Adrenal gland (tissue), 12 donors: ENCODE results near the gene CERK. TPM values are rescaled to one million over a fixed set of nuclear protein-coding genes. Genes with fewer than 3 reads are reported as not detected.

Experiments used
- DNase-seq, 7 donors: peaks; one replicate each; pipeline ENCODE4 v3.0.0-alpha.2; 2019 to 2020
- H3K27ac ChIP-seq, 5 donors: fragments of 200-600 bp; sonication (generic) in 4 of 5; 1 replicate in 3 of 5; 2 replicates in 2 of 5; pipeline versions ENCODE4 v1.5.1 to v1.8.0; 2016 to 2020; ENCODE audit warnings: mild to moderate bottlenecking in 1 of 5
- H3K27me3 ChIP-seq: fragments of 200-600 bp; 2 replicates; pipeline ENCODE4 v1.8.0; 2021
- H3K36me3 ChIP-seq, 2 donors: fragments of 200-600 bp; replicated peaks in 1 of 2; 1 replicate in 1 of 2; 2 replicates in 1 of 2; pipeline versions ENCODE4 v1.5.1 to v1.8.0; 2018 to 2022
- H3K4me1 ChIP-seq, 2 donors: fragments of 200-600 bp; replicated peaks in 1 of 2; 1 replicate in 1 of 2; 2 replicates in 1 of 2; pipeline versions ENCODE4 v1.5.1 to v1.8.0; 2018 to 2021
- H3K4me3 ChIP-seq, 4 donors: fragments of 200-600 bp; sonication (generic) in 3 of 4; one replicate each; pipeline ENCODE4 v1.5.1; 2016 to 2018
- H3K9me3 ChIP-seq, 3 donors: fragments of 200-600 bp; sonication (generic) in 1 of 3; replicated peaks in 1 of 3; 1 replicate in 2 of 3; 2 replicates in 1 of 3; pipeline versions ENCODE4 v1.5.1 to v1.8.0; 2016 to 2021
- CTCF ChIP-seq, 6 experiments: fragments of 450-650 bp in 4 of 6; fragments of 200-600 bp in 2 of 6; sonication (generic) in 1 of 6; IDR thresholded peaks; 1 replicate in 5 of 6; 2 replicates in 1 of 6; pipeline versions ENCODE4 v1.5.1 to v1.8.0; 2016 to 2021; ENCODE audit warnings: antibody characterized with exemption in 6 of 6, mild to moderate bottlenecking in 2 of 6, moderate library complexity in 1 of 6
- POLR2A ChIP-seq, 2 donors: fragments of 450-650 bp; IDR thresholded peaks; one replicate each; pipeline ENCODE4 v1.6.1; 2017; ENCODE audit warnings: antibody characterized with exemption in 2 of 2, mild to moderate bottlenecking in 2 of 2, moderate library complexity in 1 of 2
- WGBS, 4 donors: extraction: QIAGEN DNeasy Blood & Tissue Kit in 2 of 4; methylation state at CpG; one replicate each; pipeline versions ENCODE4 v1.1.5 to v1.1.7; 2013 to 2017; 5-methylcytosine and 5-hydroxymethylcytosine counted together
- intact Hi-C, 2 donors: fragments of 100-400 bp; cut with DNase I; formaldehyde crosslinking; loops; one replicate each; pipeline versions ENCODE4 v1.14.1 to v1.15.0; 2022 to 2023
- polyA plus RNA-seq, 3 donors: library from polyadenylated mRNA; stranded (reverse); fragments of 200-250 nt in 2 of 3; fragments of 350-450 nt in 1 of 3; fragmentation: Illumina TruSeq in 1 of 3; extraction: RNeasy Lipid Tissue Mini Kit (QIAGEN cat#74804) in 1 of 3; gene quantifications; one replicate each; pipeline ENCODE4 v1.2.3, GENCODE V29; 2013 to 2014
- total RNA-seq, 9 donors: library from RNA; depleted of rRNA in 4 of 9; stranded (reverse); fragments of >200 nt in 4 of 9; fragments of 120-200 nt in 1 of 9; fragmentation: NEBNext Ultra II Directional in 1 of 9; extraction: Animal tissue kit (Norgen Biotek cat#: 25700) in 1 of 9; gene quantifications; one replicate each; pipeline versions ENCODE4 v1.1.0 to v1.2.4, GENCODE V29; 2013 to 2023
- donor health status: healthy with polysubstance abuse.
- donor health status: Bipolar disorder and iron deficiency.
- donor health status: DM: yes; HTN: yes; CAD: no.
- donor health status: DM: no; HTN: no; CAD: no.
- donor health status: DM: no; HTN: no; CAD: no.
- donor health status: DM: yes; HTN: yes; CAD: no.

CERK gene
- total and polyA plus RNA-seq, 12 donors = 18.6 to 92.1 (median 41.5) TPM

GRCh38 chr22:46690146-46690545 lies 47.9 kb downstream of the CERK start:
- Histone ChIP-seq H3K9me3 (no peaks in the 10 kb centered on the region), H3K4me1 (peaks cover 11 to 13% of the 10 kb centered on the region in 2 donors), H3K27me3 (no peaks in the 10 kb centered on the region), H3K36me3 (peaks cover 0 to 73% of the 10 kb centered on the region in 2 donors), H3K4me3 (no peak overlapping the region), H3K27ac (no peak overlapping the region)
- TF ChIP-seq POLR2A (IDR thresholded peaks at IDR 0.05) (no peak), CTCF (IDR thresholded peaks at IDR 0.05) (no peak)
- DNase-seq = no peak
- intact Hi-C loops = no loop called here
- WGBS, 4 donors = 94 to 96% (median 96%) methylated on average over 15 to 20 of the region's 20 CpGs

GRCh38 chr22:46688949-46689348 lies 49.1 kb downstream of the CERK start:
- Histone ChIP-seq H3K4me3 (no peak overlapping the region), H3K9me3 (no peaks in the 10 kb centered on the region), H3K27ac (no peak overlapping the region), H3K4me1 (peaks cover 11 to 13% of the 10 kb centered on the region in 2 donors), H3K36me3 (peaks cover 0 to 63% of the 10 kb centered on the region in 2 donors), H3K27me3 (no peaks in the 10 kb centered on the region)
- WGBS, 4 donors = 80 to 94% (median 89%) methylated on average over 8 to 11 of the region's 11 CpGs
- DNase-seq = no peak
- no peak for TF ChIP-seq CTCF (IDR thresholded peaks at IDR 0.05)
- TF ChIP-seq POLR2A (IDR thresholded peaks at IDR 0.05) = no peak
- intact Hi-C loops = no loop called here

GRCh38 chr22:46687460-46687859 lies 50.6 kb downstream of the CERK start:
- Histone ChIP-seq H3K4me3 (no peak overlapping the region), H3K4me1 (peaks cover 11 to 13% of the 10 kb centered on the region in 2 donors), H3K27ac (no peak overlapping the region), H3K9me3 (no peaks in the 10 kb centered on the region), H3K27me3 (no peaks in the 10 kb centered on the region), H3K36me3 (peaks cover 0 to 56% of the 10 kb centered on the region in 2 donors)
- peak in 1 of 7 donors; percentile 50 for DNase-seq
- TF ChIP-seq CTCF (IDR thresholded peaks at IDR 0.05) = no peak
- no peak for TF ChIP-seq POLR2A (IDR thresholded peaks at IDR 0.05)
- intact Hi-C loops = no loop called here
- WGBS, 4 donors = 88 to 95% (median 93%) methylated on average over 9 to 15 of the region's 15 CpGs

- WGBS, 4 donors = 88 to 98% (median 94%) methylated on average over 7 to 15 of the region's 15 CpGs
- DNase-seq = no peak
- H3K36me3 ChIP-seq = peaks cover 0 to 56% of the 10 kb centered on the region in 2 donors
- H3K27ac ChIP-seq = peak overlapping the region in 1 of 5 donors; percentile 69
- no peaks in the 10 kb centered on the region for H3K27me3 ChIP-seq
- no peak overlapping the region for H3K4me3 ChIP-seq
- peaks cover 11 to 13% of the 10 kb centered on the region in 2 donors for H3K4me1 ChIP-seq
- TF ChIP-seq POLR2A (IDR thresholded peaks at IDR 0.05) (no peak), CTCF (IDR thresholded peaks at IDR 0.05) (no peak)
- no peaks in the 10 kb centered on the region for H3K9me3 ChIP-seq
- intact Hi-C loops = no loop called here
These were observed 51.0 kb downstream of the CERK start for GRCh38 chr22:46687048-46687444.
